Cardiac fibroblast (primary cell): ENCODE data around the gene RELT.

Source experiments
- DNase-seq, 2 donors: peaks; one replicate each; pipeline versions ENCODE4 v3.0.0 to v3.0.0-alpha.2; 2010; ENCODE audit warnings: low read depth in 2 of 2
- H3K4me3 ChIP-seq, 2 donors: replicated peaks in 1 of 2; 1 replicate in 1 of 2; 2 replicates in 1 of 2; pipeline ENCODE4 v1.5.1; 2011; ENCODE audit warnings: low read depth in 2 of 2, low read length in 2 of 2, mild to moderate bottlenecking in 2 of 2, moderate library complexity in 1 of 2
- CTCF ChIP-seq: IDR thresholded peaks from one replicate; pipeline ENCODE4 v1.5.1; 2011; ENCODE audit warnings: low read depth, mild to moderate bottlenecking, low read length, inconsistent platforms

The RELT gene

DNA sequence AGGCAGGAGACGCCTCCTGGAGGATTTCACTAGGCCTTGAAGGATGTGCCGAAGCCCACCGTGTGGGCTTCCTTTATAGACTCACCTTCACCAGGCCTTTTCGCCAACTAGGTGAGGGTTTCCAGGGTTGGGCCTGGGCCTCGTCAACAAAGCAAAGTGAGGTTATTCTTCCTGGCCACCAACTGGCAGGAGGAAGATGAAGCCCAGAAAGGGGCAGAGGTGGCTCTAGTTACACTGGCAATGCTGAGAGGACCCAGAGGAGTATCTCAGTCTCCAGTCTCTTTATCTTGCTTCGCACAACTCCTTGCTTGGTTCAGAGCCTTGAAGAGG lies 404 bp upstream of the RELT start:
- no peak overlapping the region for H3K4me3 ChIP-seq
- no peak for DNase-seq
- no peak for TF ChIP-seq CTCF

GRCh38 chr11:73376803-73377629 lies 817 bp downstream of the RELT start:
- DNase-seq = peak; percentile 81 to 84
- TF ChIP-seq CTCF = no peak
- peak overlapping the region; percentile 59 to 86 for H3K4me3 ChIP-seq

- TF ChIP-seq CTCF = no peak
- no peak for DNase-seq
- no peak overlapping the region for H3K4me3 ChIP-seq
Measured at GRCh38 chr11:73379189-73379880, 3.1 kb downstream of the RELT start.

- no peak for DNase-seq
- TF ChIP-seq CTCF = no peak
- H3K4me3 ChIP-seq = no peak overlapping the region
Measured at GRCh38 chr11:73380331-73380730, 4.1 kb downstream of the RELT start.

DNA sequence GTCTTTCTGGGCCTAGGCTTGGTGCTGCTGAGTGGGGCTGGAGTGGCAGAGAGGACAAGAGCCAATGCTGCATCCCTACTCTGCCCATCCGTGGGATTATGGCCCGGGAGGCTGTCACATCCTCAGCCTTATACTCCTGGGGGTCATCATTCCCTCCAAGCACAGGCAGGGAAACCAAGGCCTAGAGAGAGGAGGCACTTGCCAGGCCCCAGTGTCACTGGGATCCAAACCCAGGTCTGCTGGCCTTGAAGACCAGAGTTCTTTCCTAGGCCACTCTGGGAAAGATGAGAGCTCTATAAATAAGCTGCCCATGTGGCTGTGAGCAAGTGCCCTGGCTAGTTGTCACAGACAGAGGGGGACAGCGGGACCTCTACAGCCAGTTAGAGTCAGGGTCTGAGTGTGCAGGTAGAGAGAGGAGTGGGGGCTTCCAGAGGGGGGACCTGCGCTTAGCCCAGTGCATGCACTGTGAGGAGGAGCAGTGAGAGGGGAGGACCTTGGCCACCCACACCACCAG lies 4.8 kb downstream of the RELT start:
- H3K4me3 ChIP-seq = no peak overlapping the region
- no peak for TF ChIP-seq CTCF
- DNase-seq = no peak

DNA sequence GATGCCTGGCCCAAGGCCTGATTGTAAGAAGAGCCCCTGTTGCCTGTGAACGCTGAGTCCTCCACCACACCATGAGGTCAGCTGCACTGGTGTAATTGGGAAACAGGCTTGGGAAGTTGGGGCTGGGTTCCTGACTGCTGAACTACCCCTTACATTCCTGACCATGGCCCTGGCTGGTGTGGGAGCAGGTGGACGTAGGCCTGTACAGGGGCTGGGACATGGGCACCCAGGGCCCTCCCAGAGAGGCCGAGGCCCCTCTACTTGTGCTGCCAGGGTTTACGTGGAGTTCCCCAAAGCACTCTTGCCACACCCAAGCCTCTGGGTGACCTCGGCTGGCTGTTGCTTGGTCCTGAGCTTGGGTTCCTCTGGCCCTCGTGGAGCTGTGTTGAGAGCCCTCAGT lies 5.4 kb downstream of the RELT start:
- DNase-seq = no peak
- TF ChIP-seq CTCF = no peak
- H3K4me3 ChIP-seq = no peak overlapping the region
